ENCODE measurements around the gene YWHAG. TPM values are rescaled to one million over a fixed set of nuclear protein-coding genes. Genes with fewer than 3 reads are reported as not detected.

YWHAG gene
- total and polyA plus RNA-seq, 9 of the 15 experiments (the other 6 are each of a cell fraction or from before 2014, with no cell fraction given), result 30.4 to 246 (median 94.5) TPM

DNA sequence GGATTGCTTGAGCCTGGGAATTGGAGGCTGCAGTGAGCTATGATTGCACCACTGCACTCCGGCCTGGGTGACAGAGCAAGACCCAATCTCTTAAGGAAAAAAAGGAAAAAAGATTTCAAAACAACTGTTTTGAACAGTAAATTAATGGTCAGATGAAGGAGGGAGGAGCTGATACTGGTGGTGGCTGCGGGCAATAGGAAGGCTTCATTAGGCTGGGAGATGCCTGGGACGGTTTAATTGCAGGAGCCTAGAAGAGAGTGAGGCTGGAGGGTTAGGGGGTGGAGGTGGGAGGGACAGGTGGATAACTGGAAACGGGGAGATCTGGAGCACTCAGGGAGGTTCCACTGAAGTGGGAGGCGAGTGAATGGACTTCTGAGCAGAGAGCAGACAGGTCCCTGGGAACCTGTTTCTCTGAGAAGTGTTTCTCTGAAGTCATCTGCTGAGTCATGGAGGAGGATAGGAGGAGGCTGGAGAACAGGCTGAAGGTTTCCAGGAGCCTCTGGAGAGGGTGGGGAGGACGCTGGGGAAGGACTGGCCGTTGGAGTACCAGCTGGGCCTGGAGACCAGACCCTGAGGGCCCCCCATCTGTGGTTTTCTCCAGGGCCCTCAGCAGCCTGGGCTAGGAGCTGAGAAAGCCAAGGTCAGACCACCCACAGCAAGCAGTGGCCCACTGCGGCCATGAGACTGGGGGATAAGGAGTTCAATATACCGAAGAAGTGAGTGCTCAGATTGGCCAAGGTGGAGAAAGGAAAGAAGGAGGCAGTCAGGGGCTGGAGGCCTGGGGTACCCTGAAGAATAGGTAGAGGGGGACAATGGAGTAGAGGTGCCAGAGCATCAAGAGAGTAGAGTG is 14.4 kb upstream of the YWHAG start (continued):
- TF ChIP-seq, protein P1, sequence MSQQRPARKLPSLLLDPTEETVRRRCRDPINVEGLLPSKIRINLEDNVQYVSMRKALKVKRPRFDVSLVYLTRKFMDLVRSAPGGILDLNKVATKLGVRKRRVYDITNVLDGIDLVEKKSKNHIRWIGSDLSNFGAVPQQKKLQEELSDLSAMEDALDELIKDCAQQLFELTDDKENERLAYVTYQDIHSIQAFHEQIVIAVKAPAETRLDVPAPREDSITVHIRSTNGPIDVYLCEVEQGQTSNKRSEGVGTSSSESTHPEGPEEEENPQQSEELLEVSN (IDR thresholded peaks at IDR 0.05; ENCODE audit: borderline replicate concordance in 1 of 2, extremely low read depth in 1 of 2, insufficient read depth in 1 of 2, insufficient read length in 1 of 2, low read depth in 1 of 2, low read length in 1 of 2, poor library complexity in 1 of 2, severe bottlenecking in 1 of 2), result no peak
- TF ChIP-seq ZNF766 (CRISPR knock-in tag; conservative IDR thresholded peaks at IDR 0.05) (peak; percentile 90), PHF21A (IDR thresholded peaks at IDR 0.05; ENCODE audit: borderline replicate concordance, low read depth) (peak; percentile 55; the same call in 1 of the 2 replicates), MYC (IDR thresholded peaks at IDR 0.05; ENCODE audit: low read depth, low read length) (no peak), MYC (CRISPR knock-in tag; IDR thresholded peaks at IDR 0.05; ENCODE audit: borderline replicate concordance, low read depth) (peak; percentile 57; the same call in 1 of the 2 replicates), NFATC3 (IDR thresholded peaks at IDR 0.05) (peak; percentile 58; the same call in 1 of the 2 replicates), UBTF (IDR thresholded peaks at IDR 0.05; ENCODE audit: borderline replicate concordance in 1 of 2, low read depth in 2 of 2, low read length in 2 of 2) (no peak; a peak in 1 of 4 replicates), E2F4 (CRISPR knock-in tag; IDR thresholded peaks at IDR 0.05; ENCODE audit: low read depth) (no peak), STAT5A (IDR thresholded peaks at IDR 0.05; ENCODE audit: borderline replicate concordance, low read length) (0 out of 2 replicates have a peak, but pooled peaks have one; percentile 14)
- TF ChIP-seq, protein P2, sequence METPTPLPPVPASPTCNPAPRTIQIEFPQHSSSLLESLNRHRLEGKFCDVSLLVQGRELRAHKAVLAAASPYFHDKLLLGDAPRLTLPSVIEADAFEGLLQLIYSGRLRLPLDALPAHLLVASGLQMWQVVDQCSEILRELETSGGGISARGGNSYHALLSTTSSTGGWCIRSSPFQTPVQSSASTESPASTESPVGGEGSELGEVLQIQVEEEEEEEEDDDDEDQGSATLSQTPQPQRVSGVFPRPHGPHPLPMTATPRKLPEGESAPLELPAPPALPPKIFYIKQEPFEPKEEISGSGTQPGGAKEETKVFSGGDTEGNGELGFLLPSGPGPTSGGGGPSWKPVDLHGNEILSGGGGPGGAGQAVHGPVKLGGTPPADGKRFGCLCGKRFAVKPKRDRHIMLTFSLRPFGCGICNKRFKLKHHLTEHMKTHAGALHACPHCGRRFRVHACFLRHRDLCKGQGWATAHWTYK (CRISPR knock-in tag; IDR thresholded peaks at IDR 0.05), result peak; percentile 69
